H1 (cell line): ENCODE measurements around the gene SLC7A10. TPM values are rescaled to one million over a fixed set of nuclear protein-coding genes. Genes with fewer than 3 reads are reported as not detected.
"Not testable (repeated sequence)": the region's sequence is repeated elsewhere in the genome, so short reads cannot be mapped to it uniquely, and the experiment has no call there.

Source experiments
- CTCF ChIA-PET: fragments of 300-600 bp; sonication (Branson Sonifier 250); formaldehyde crosslinking; loops from one replicate; lab custom pipeline; 2021; ENCODE audit not compliant: partially characterized antibody; lab: Charles Lee
- POLR2A ChIA-PET: fragments of 300-600 bp; sonication (Branson Sonifier 250); formaldehyde crosslinking; loops from one replicate; lab custom pipeline; 2021; ENCODE audit warnings: inconsistent platforms; ENCODE audit not compliant: partially characterized antibody; lab: Charles Lee
- DNase-seq, 2 experiments: peaks; one replicate each; pipeline versions ENCODE4 v3.0.0 to v3.0.0-alpha.2; 2010 to 2022; ENCODE audit warnings: low spot score in 2 of 2, low read depth in 1 of 2, mixed read lengths in 1 of 2
- FAIRE-seq: peaks from 2 replicates; lab custom pipeline; 2011; peaks lifted over from hg19 to GRCh38; lab: Jason Lieb, UNC
- H2AFZ ChIP-seq: 2 replicates; pipeline ENCODE4 v1.8.1; 2012; ENCODE audit warnings: low read length, inconsistent platforms
- H2AK5ac ChIP-seq: 2 replicates; pipeline ENCODE4 v1.6.1; 2013; ENCODE audit warnings: low read depth, low read length
- H2BK120ac ChIP-seq: replicated peaks from 2 replicates; pipeline ENCODE3; 2013; ENCODE audit warnings: low read depth, low read length, inconsistent platforms
- H2BK12ac ChIP-seq: 2 replicates; pipeline ENCODE4 v1.6.1; 2013; ENCODE audit warnings: low read depth, low read length
- H2BK15ac ChIP-seq: 2 replicates; pipeline ENCODE4 v1.6.1; 2013; ENCODE audit warnings: low read length
- H2BK20ac ChIP-seq: 2 replicates; pipeline ENCODE4 v1.6.1; 2013; ENCODE audit warnings: low read length
- H2BK5ac ChIP-seq: 2 replicates; pipeline ENCODE4 v1.6.1; 2013; ENCODE audit warnings: low read depth, low read length
- H3K14ac ChIP-seq: 2 replicates; pipeline ENCODE4 v1.6.1; 2013; ENCODE audit warnings: inconsistent platforms; ENCODE audit not compliant: insufficient read length
- H3K18ac ChIP-seq: 2 replicates; pipeline ENCODE4 v1.6.1; 2013; ENCODE audit warnings: low read length; ENCODE audit errors: extremely low read depth
- H3K23ac ChIP-seq: 2 replicates; pipeline ENCODE4 v1.6.1; 2013; ENCODE audit warnings: inconsistent platforms; ENCODE audit not compliant: insufficient read length
- H3K23me2 ChIP-seq: 2 replicates; pipeline ENCODE4 v1.6.1; 2013; ENCODE audit warnings: low read depth, low read length
- H3K27ac ChIP-seq: 2 replicates; pipeline ENCODE4 v1.6.1; 2011; ENCODE audit warnings: low read depth, low read length, inconsistent platforms
- H3K27me3 ChIP-seq, 4 experiments: replicated peaks in 1 of 4; 1 replicate in 1 of 4; 2 replicates in 3 of 4; pipeline versions ENCODE4 v1.6.1 to v1.8.1; 2011 to 2013; ENCODE audit warnings: low read length in 3 of 4, mild to moderate bottlenecking in 3 of 4, inconsistent platforms in 2 of 4, mixed read lengths in 2 of 4, moderate library complexity in 1 of 4; ENCODE audit not compliant: control insufficient read depth in 3 of 4, insufficient read depth in 3 of 4; ENCODE audit errors: extremely low read depth in 1 of 4
- H3K36me3 ChIP-seq, 4 experiments: 2 replicates each; pipeline versions ENCODE4 v1.6.1 to v1.8.1; 2011 to 2013; ENCODE audit warnings: mild to moderate bottlenecking in 4 of 4, low read length in 3 of 4, moderate library complexity in 2 of 4, control low read depth in 1 of 4, inconsistent platforms in 1 of 4; ENCODE audit not compliant: insufficient read depth in 4 of 4, control insufficient read depth in 2 of 4
- H3K4ac ChIP-seq: replicated peaks from 2 replicates; pipeline ENCODE3; 2013; ENCODE audit warnings: low read length, low read depth, mixed read lengths, inconsistent platforms; ENCODE audit not compliant: insufficient read length
- H3K4me1 ChIP-seq, 4 experiments: replicated peaks in 1 of 4; 1 replicate in 1 of 4; 2 replicates in 3 of 4; pipeline versions ENCODE4 v1.6.1 to v1.8.1; 2011 to 2013; ENCODE audit warnings: low read length in 3 of 4, inconsistent platforms in 2 of 4, mixed read lengths in 1 of 4; ENCODE audit not compliant: insufficient read depth in 4 of 4, control insufficient read depth in 3 of 4
- H3K4me2 ChIP-seq, 2 experiments: 2 replicates each; pipeline versions ENCODE4 v1.6.1 to v1.8.1; 2011 to 2013; ENCODE audit warnings: low read depth in 2 of 2, low read length in 2 of 2, control low read depth in 1 of 2, inconsistent platforms in 1 of 2, mild to moderate bottlenecking in 1 of 2; ENCODE audit not compliant: insufficient read depth in 1 of 2
- H3K4me3 ChIP-seq, 4 experiments: fragments of 200-600, 300-600 bp in 1 of 4; sonication (generic), shearing (Covaris generic), sonication (Bioruptor Twin) in 1 of 4; 2 replicates each; pipeline versions ENCODE4 v1.5.1 to v1.8.1; 2011 to 2016; ENCODE audit warnings: low read length in 4 of 4, low read depth in 3 of 4, control low read depth in 2 of 4, inconsistent platforms in 2 of 4, mild to moderate bottlenecking in 2 of 4, mixed read lengths in 1 of 4, moderate library complexity in 1 of 4; ENCODE audit not compliant: insufficient read depth in 2 of 4; ENCODE audit errors: extremely low read depth in 1 of 4
- H3K56ac ChIP-seq: replicated peaks from 2 replicates; pipeline ENCODE3; 2013; ENCODE audit warnings: low read depth, mild to moderate bottlenecking, mixed read lengths, low read length, inconsistent platforms; ENCODE audit not compliant: insufficient read length
- H3K79me1 ChIP-seq: 2 replicates; pipeline ENCODE4 v1.6.1; 2013; ENCODE audit warnings: low read depth, low read length, control low read depth
- H3K79me2 ChIP-seq, 2 experiments: 2 replicates each; pipeline versions ENCODE4 v1.6.1 to v1.8.1; 2012 to 2013; ENCODE audit warnings: low read length in 2 of 2, mild to moderate bottlenecking in 2 of 2, inconsistent platforms in 1 of 2; ENCODE audit not compliant: insufficient read depth in 2 of 2, control insufficient read depth in 1 of 2
- H3K9ac ChIP-seq, 4 experiments: replicated peaks in 1 of 4; 1 replicate in 1 of 4; 2 replicates in 3 of 4; pipeline versions ENCODE4 v1.6.1 to v1.8.1; 2011 to 2013; ENCODE audit warnings: low read depth in 3 of 4, low read length in 3 of 4, control low read depth in 2 of 4, mild to moderate bottlenecking in 2 of 4, moderate library complexity in 2 of 4, inconsistent platforms in 1 of 4; ENCODE audit errors: extremely low read depth in 1 of 4
- H3K9me3 ChIP-seq, 2 experiments: 2 replicates each; pipeline versions ENCODE4 v1.6.1 to v1.8.1; 2012 to 2013; ENCODE audit warnings: mild to moderate bottlenecking in 2 of 2, moderate library complexity in 2 of 2, control low read depth in 1 of 2, inconsistent platforms in 1 of 2, low read depth in 1 of 2, low read length in 1 of 2, mixed read lengths in 1 of 2; ENCODE audit not compliant: insufficient read depth in 2 of 2
- H4K20me1 ChIP-seq, 2 experiments: replicated peaks in 1 of 2; 2 replicates each; pipeline versions ENCODE3 to v1.8.1; 2011 to 2013; ENCODE audit warnings: inconsistent platforms in 2 of 2, low read length in 2 of 2, mild to moderate bottlenecking in 1 of 2; ENCODE audit not compliant: insufficient read depth in 2 of 2, control insufficient read depth in 1 of 2
- H4K5ac ChIP-seq: 2 replicates; pipeline ENCODE4 v1.6.1; 2013; ENCODE audit warnings: low read length, low read depth, mixed read lengths, inconsistent platforms; ENCODE audit not compliant: insufficient read length
- H4K8ac ChIP-seq: 2 replicates; pipeline ENCODE4 v1.8.0; 2013; ENCODE audit warnings: mild to moderate bottlenecking, moderate library complexity, low read length, inconsistent platforms; ENCODE audit not compliant: insufficient read depth; ENCODE audit errors: extremely low read depth
- H4K91ac ChIP-seq: replicated peaks from 2 replicates; pipeline ENCODE3; 2013; ENCODE audit warnings: low read length, mixed read lengths, inconsistent platforms; ENCODE audit not compliant: insufficient read length
- GTF2F1 ChIP-seq: IDR thresholded peaks from 2 replicates; pipeline ENCODE4 v1.6.1; 2012; ENCODE audit warnings: low read depth, low read length, improper control_type of control experiment, borderline replicate concordance
- JUN ChIP-seq: IDR thresholded peaks from 2 replicates; pipeline ENCODE4 v1.6.1; 2011; ENCODE audit warnings: low read depth, mild to moderate bottlenecking, improper control_type of control experiment, low read length
- NANOG ChIP-seq: IDR thresholded peaks from 2 replicates; pipeline ENCODE4 v1.6.1; 2011; ENCODE audit warnings: low read length, low read depth, mild to moderate bottlenecking, inconsistent platforms; ENCODE audit not compliant: insufficient read depth, poor library complexity, severe bottlenecking
- RBBP5 ChIP-seq: IDR thresholded peaks from 2 replicates; pipeline ENCODE4 v1.7.1; 2012; ENCODE audit warnings: low read depth, mild to moderate bottlenecking, inconsistent platforms, low read length, moderate library complexity, borderline replicate concordance
- SIRT6 ChIP-seq: IDR thresholded peaks from one replicate; pipeline ENCODE4 v1.7.1; 2012; ENCODE audit warnings: low read length, inconsistent platforms
- TAF1 ChIP-seq: IDR thresholded peaks from 2 replicates; pipeline ENCODE4 v1.6.1; 2011; ENCODE audit warnings: mild to moderate bottlenecking, low read depth, low read length
- TBP ChIP-seq: IDR thresholded peaks from 2 replicates; pipeline ENCODE4 v1.6.1; 2011; ENCODE audit warnings: low read depth, low read length, improper control_type of control experiment
- WGBS, 2 experiments: shearing (Covaris generic) in 1 of 2; methylation state at CpG; one replicate each; pipeline versions ENCODE4 v1.1.6 to v1.1.7; 2013 to 2015; ENCODE audit warnings: low lambda C conversion rate in 2 of 2, mixed read lengths in 2 of 2, inconsistent platforms in 1 of 2, low coverage in 1 of 2, missing lambda C conversion rate in 1 of 2; ENCODE audit not compliant: insufficient replicate concordance in 2 of 2, insufficient coverage in 1 of 2, insufficient read length in 1 of 2; ENCODE audit errors: extremely low coverage in 1 of 2, missing lambda C conversion rate in 1 of 2; 5-methylcytosine and 5-hydroxymethylcytosine counted together
- polyA plus RNA-seq, 7 experiments: library from polyadenylated mRNA; depleted of rRNA in 3 of 7; stranded (reverse) in 5 of 7; unstranded in 2 of 7; fragments of >200 nt in 5 of 7; fragments of 200-250 nt in 2 of 7; gene quantifications; 1 replicate in 5 of 7; 2 replicates in 1 of 7; 4 replicates in 1 of 7; pipeline versions ENCODE4 v1.2.1 to v1.2.3, GENCODE V29; 2011 to 2013; ENCODE audit warnings: missing spikeins in 2 of 7, mixed read lengths in 2 of 7
- total RNA-seq: library from RNA; stranded (reverse); fragmentation: NEBNext Ultra II Directional; extraction: Animal tissue kit (Norgen Biotek cat#: 25700); gene quantifications from 2 replicates; pipeline ENCODE4 v1.2.1, GENCODE V29; 2021
- TF ChIP-seq, protein P1 (sequence below): IDR thresholded peaks from 2 replicates; pipeline ENCODE4 v1.6.1; 2011; ENCODE audit warnings: low read depth, mild to moderate bottlenecking, low read length; ENCODE audit not compliant: insufficient read depth

The SLC7A10 gene
- total and polyA plus RNA-seq, 2 of the 8 experiments (the other 6 are each of a cell fraction or from before 2014, with no cell fraction given) = 3.7 to 7.1 TPM

DNA sequence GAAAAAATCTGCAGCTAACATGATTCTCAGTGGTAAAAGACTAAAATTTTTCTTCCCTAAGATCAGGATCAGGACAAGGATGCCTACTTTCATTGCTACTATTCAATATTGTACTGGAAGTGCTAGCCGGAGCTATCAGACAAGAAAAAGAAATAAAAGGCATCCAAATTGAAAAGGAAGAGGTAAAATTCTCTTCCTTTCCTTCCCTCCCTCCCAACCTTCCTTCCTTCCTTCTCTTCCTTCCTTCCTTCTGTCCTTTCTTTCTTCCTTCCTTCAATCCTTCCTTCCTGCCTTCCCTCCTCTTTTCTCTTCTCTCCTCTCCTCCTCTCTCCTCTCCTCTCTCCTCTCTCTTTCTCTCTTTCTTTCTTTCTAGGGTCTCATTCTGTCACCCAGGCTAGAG lies 58.2 kb downstream of the SLC7A10 start (continued):
- TF ChIP-seq TBP (no peak), SIRT6 (no peak), GTF2F1 (no peak), TAF1 (no peak), JUN (no peak), NANOG (no peak), RBBP5 (no peak)
- TF ChIP-seq, protein P1, sequence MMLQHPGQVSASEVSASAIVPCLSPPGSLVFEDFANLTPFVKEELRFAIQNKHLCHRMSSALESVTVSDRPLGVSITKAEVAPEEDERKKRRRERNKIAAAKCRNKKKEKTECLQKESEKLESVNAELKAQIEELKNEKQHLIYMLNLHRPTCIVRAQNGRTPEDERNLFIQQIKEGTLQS = no peak

DNA sequence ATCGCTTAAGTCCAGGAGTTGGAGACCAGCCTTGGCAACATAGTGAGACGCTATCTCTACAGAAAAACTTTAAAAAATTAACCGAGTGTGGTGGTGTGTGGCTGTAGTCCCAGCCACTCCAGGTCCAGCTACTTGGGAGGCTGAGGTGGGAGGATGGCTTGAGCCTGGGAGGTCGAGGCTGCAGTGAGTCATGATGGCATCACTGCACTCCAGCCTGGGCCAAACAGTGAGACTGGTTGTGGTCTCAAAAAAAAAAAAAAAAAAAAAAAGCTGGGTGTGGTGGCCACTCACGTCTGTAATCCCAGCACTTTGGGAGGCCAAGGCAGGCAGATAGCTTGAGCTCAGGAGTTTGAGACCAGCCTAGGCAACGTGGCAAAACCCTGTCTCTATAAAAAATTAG lies 59.6 kb downstream of the SLC7A10 start:
- 74% methylated on average over 6 of the region's 6 CpGs; no CpG with 5 or more reads in 1 of the 2 experiments for WGBS, 2 experiments

More for the DNA sequence above, 59.6 kb downstream of the SLC7A10 start:
- H3K36me3 ChIP-seq, H3K9me3 ChIP-seq, H3K4me2 ChIP-seq, H4K20me1 ChIP-seq, H2BK15ac ChIP-seq, H3K4ac ChIP-seq, H3K56ac ChIP-seq, H3K23ac ChIP-seq, H3K18ac ChIP-seq, H3K79me1 ChIP-seq, H2BK12ac ChIP-seq, H3K23me2 ChIP-seq, H3K79me2 ChIP-seq, H4K8ac ChIP-seq, H4K91ac ChIP-seq, H4K5ac ChIP-seq, H3K9ac ChIP-seq, H2BK120ac ChIP-seq, H2AK5ac ChIP-seq, H3K14ac ChIP-seq, H2BK5ac ChIP-seq, FAIRE-seq, H2BK20ac ChIP-seq, H3K4me1 ChIP-seq, DNase-seq, H2AFZ ChIP-seq, H3K4me3 ChIP-seq, H3K27me3 ChIP-seq, H3K27ac ChIP-seq: not testable (repeated sequence)
- POLR2A ChIA-PET = interaction anchor here (0.6 to 1.1 kb wide), 2 partner anchors 11 to 86 kb away, joined by 3 to 4 read pairs; no protein-coding TSS in a partner anchor
- CTCF ChIA-PET = interaction anchor here (0.6 to 1.2 kb wide), 2 partner anchors 46 to 55 kb away, joined by 3 read pairs; no protein-coding TSS in a partner anchor
